IMR-90 (cell line): ENCODE measurements around the gene OOSP3. TPM values are rescaled to one million over a fixed set of nuclear protein-coding genes. Genes with fewer than 3 reads are reported as not detected.

Source experiments
- ATAC-seq: fragments of 200-7000 bp; cut with Tn5 transposase; 2 replicates; pipeline ENCODE4 v1.9.1; 2020; ENCODE audit warnings: low read depth, mild to moderate bottlenecking, moderate library complexity
- BruUV-seq: library from RNA; stranded (reverse); fragments of 400-500 nt; replicated peaks from 2 replicates; lab custom pipeline; 2021; lab: Mats Ljungman, UMichigan
- CTCF ChIA-PET: fragments of 300-600 bp; formaldehyde crosslinking; extraction: SDS; loops from one replicate; lab custom pipeline; 2021; ENCODE audit warnings: antibody characterized with exemption; lab: Yijun Ruan, JAX
- POLR2A ChIA-PET: fragments of 300-600 bp; sonication (Branson Sonifier 250); formaldehyde crosslinking; loops from one replicate; lab custom pipeline; 2022; ENCODE audit warnings: antibody characterized with exemption; ENCODE audit not compliant: unreplicated experiment; lab: Charles Lee
- DNase-seq: peaks from one replicate; pipeline ENCODE4 v3.0.0; 2013
- H2AFZ ChIP-seq: replicated peaks from 2 replicates; pipeline ENCODE3; 2013; ENCODE audit warnings: low read length, mild to moderate bottlenecking; ENCODE audit not compliant: poor library complexity
- H2AK5ac ChIP-seq: 2 replicates; pipeline ENCODE4 v1.6.1; 2013; ENCODE audit warnings: low read depth, low read length, inconsistent platforms
- H2AK9ac ChIP-seq: replicated peaks from 2 replicates; pipeline ENCODE3; 2013; ENCODE audit warnings: mild to moderate bottlenecking, low read depth, low read length, moderate library complexity; ENCODE audit not compliant: poor library complexity
- H2BK120ac ChIP-seq: 2 replicates; pipeline ENCODE4 v1.6.1; 2013; ENCODE audit warnings: low read depth, low read length, inconsistent platforms
- H2BK15ac ChIP-seq: 3 replicates; pipeline ENCODE4 v1.6.1; 2013; ENCODE audit warnings: low read depth, low read length, inconsistent platforms
- H2BK20ac ChIP-seq: 2 replicates; pipeline ENCODE4 v1.6.1; 2013; ENCODE audit warnings: low read depth, mild to moderate bottlenecking, inconsistent platforms, low read length, moderate library complexity
- H2BK5ac ChIP-seq: 2 replicates; pipeline ENCODE4 v1.6.1; 2013; ENCODE audit warnings: mild to moderate bottlenecking, low read depth, low read length, inconsistent platforms; ENCODE audit not compliant: poor library complexity, severe bottlenecking
- H3K14ac ChIP-seq: replicated peaks from 2 replicates; pipeline ENCODE4 v1.6.1; 2013; ENCODE audit warnings: low read depth, low read length, inconsistent platforms
- H3K18ac ChIP-seq: 2 replicates; pipeline ENCODE4 v1.6.1; 2013; ENCODE audit warnings: low read depth, low read length, control low read depth
- H3K23ac ChIP-seq: 2 replicates; pipeline ENCODE4 v1.6.1; 2013; ENCODE audit warnings: low read depth, low read length, inconsistent platforms
- H3K27ac ChIP-seq: 2 replicates; pipeline ENCODE4 v1.5.1; 2013; ENCODE audit warnings: mild to moderate bottlenecking, control low read depth, low read length; ENCODE audit not compliant: insufficient read depth
- H3K27me3 ChIP-seq: 2 replicates; pipeline ENCODE4 v1.6.1; 2013; ENCODE audit warnings: low read length; ENCODE audit not compliant: control insufficient read depth, insufficient read depth
- H3K36me3 ChIP-seq: 2 replicates; pipeline ENCODE4 v1.6.1; 2013; ENCODE audit warnings: low read length, mixed read lengths; ENCODE audit not compliant: control insufficient read depth, insufficient read depth
- H3K4ac ChIP-seq: 2 replicates; pipeline ENCODE4 v1.6.1; 2013; ENCODE audit warnings: low read depth, low read length, inconsistent platforms
- H3K4me1 ChIP-seq: 2 replicates; pipeline ENCODE4 v1.6.1; 2013; ENCODE audit warnings: low read length, mixed read lengths; ENCODE audit not compliant: control insufficient read depth, insufficient read depth
- H3K4me2 ChIP-seq: 2 replicates; pipeline ENCODE4 v1.6.1; 2013; ENCODE audit warnings: low read depth, mild to moderate bottlenecking, control low read depth, low read length, moderate library complexity
- H3K4me3 ChIP-seq: 2 replicates; pipeline ENCODE4 v1.5.1; 2013; ENCODE audit warnings: low read depth, mild to moderate bottlenecking, control low read depth, low read length, moderate library complexity; ENCODE audit not compliant: insufficient read depth
- H3K56ac ChIP-seq: 2 replicates; pipeline ENCODE4 v1.6.1; 2013; ENCODE audit warnings: low read length, inconsistent platforms; ENCODE audit not compliant: insufficient read depth; ENCODE audit errors: extremely low read depth
- H3K79me1 ChIP-seq, 2 experiments: 2 replicates each; pipeline ENCODE4 v1.6.1; 2013; ENCODE audit warnings: low read length in 2 of 2, inconsistent platforms in 1 of 2, low read depth in 1 of 2
- H3K9ac ChIP-seq: 2 replicates; pipeline ENCODE4 v1.6.1; 2013; ENCODE audit warnings: low read depth, low read length, control low read depth
- H3K9me1 ChIP-seq: 2 replicates; pipeline ENCODE4 v1.6.1; 2013; ENCODE audit warnings: low read length, inconsistent platforms; ENCODE audit not compliant: insufficient read depth
- H3K9me3 ChIP-seq: 2 replicates; pipeline ENCODE4 v1.6.1; 2013; ENCODE audit warnings: low read length; ENCODE audit not compliant: control insufficient read depth, insufficient read depth
- H4K20me1 ChIP-seq: 2 replicates; pipeline ENCODE4 v1.6.1; 2013; ENCODE audit warnings: low read length, inconsistent platforms; ENCODE audit not compliant: insufficient read depth
- H4K5ac ChIP-seq: 2 replicates; pipeline ENCODE4 v1.6.1; 2013; ENCODE audit warnings: mild to moderate bottlenecking, low read depth, low read length, control low read depth
- H4K8ac ChIP-seq, 2 experiments: 2 replicates each; pipeline ENCODE4 v1.6.1; 2013; ENCODE audit warnings: low read depth in 2 of 2, low read length in 2 of 2, control low read depth in 1 of 2, inconsistent platforms in 1 of 2
- H4K91ac ChIP-seq: 2 replicates; pipeline ENCODE4 v1.6.1; 2013; ENCODE audit warnings: low read depth, low read length, inconsistent platforms; ENCODE audit not compliant: insufficient read depth
- BHLHE40 ChIP-seq: fragments of 150-350 bp; IDR thresholded peaks from 2 replicates; pipeline ENCODE4 v1.6.1; 2016; ENCODE audit warnings: mild to moderate bottlenecking, low read depth, low read length
- CEBPB ChIP-seq: IDR thresholded peaks from 2 replicates; pipeline ENCODE4 v1.6.1; 2012; ENCODE audit warnings: low read depth, low read length, improper control_type of control experiment
- CHD1 ChIP-seq: IDR thresholded peaks from 2 replicates; pipeline ENCODE4 v1.6.1; 2012; ENCODE audit warnings: low read depth, low read length, improper control_type of control experiment
- CTCF ChIP-seq: conservative IDR thresholded peaks from 2 replicates; pipeline ENCODE4 v1.5.1; 2012; ENCODE audit warnings: mild to moderate bottlenecking, low read depth, low read length, improper control_type of control experiment
- ELK1 ChIP-seq: fragments of 150-350 bp; IDR thresholded peaks from 2 replicates; pipeline ENCODE4 v1.6.1; 2016; ENCODE audit warnings: low read depth, mild to moderate bottlenecking, low read length, moderate library complexity, borderline replicate concordance
- FOS ChIP-seq: fragments of 150-350 bp; IDR thresholded peaks from 2 replicates; pipeline ENCODE4 v1.6.1; 2016; ENCODE audit warnings: low read depth, low read length
- MAFK ChIP-seq: IDR thresholded peaks from 2 replicates; pipeline ENCODE4 v1.6.1; 2012; ENCODE audit warnings: low read depth, low read length, improper control_type of control experiment
- MAZ ChIP-seq: IDR thresholded peaks from 2 replicates; pipeline ENCODE4 v1.6.1; 2012; ENCODE audit warnings: low read depth, mild to moderate bottlenecking, low read length, improper control_type of control experiment, moderate library complexity, borderline replicate concordance
- MXI1 ChIP-seq: IDR thresholded peaks from 2 replicates; pipeline ENCODE4 v1.6.1; 2012; ENCODE audit warnings: low read depth, mild to moderate bottlenecking, low read length, moderate library complexity, borderline replicate concordance
- NFE2L2 ChIP-seq: fragments of 150-350 bp; IDR thresholded peaks from 2 replicates; pipeline ENCODE4 v1.6.1; 2016; ENCODE audit warnings: low read depth, mild to moderate bottlenecking, low read length
- POLR2A ChIP-seq: IDR thresholded peaks from 2 replicates; pipeline ENCODE4 v1.6.1; 2012; ENCODE audit warnings: mild to moderate bottlenecking, low read depth, low read length
- RAD21 ChIP-seq: IDR thresholded peaks from 2 replicates; pipeline ENCODE4 v1.6.1; 2012; ENCODE audit warnings: low read length, improper control_type of control experiment
- RCOR1 ChIP-seq: IDR thresholded peaks from 2 replicates; pipeline ENCODE4 v1.6.1; 2012; ENCODE audit warnings: mild to moderate bottlenecking, low read length, improper control_type of control experiment; ENCODE audit not compliant: insufficient replicate concordance
- RFX5 ChIP-seq: IDR thresholded peaks from 2 replicates; pipeline ENCODE4 v1.8.0; 2012; ENCODE audit warnings: low read depth, mild to moderate bottlenecking, low read length, moderate library complexity
- SMC3 ChIP-seq: fragments of 150-350 bp; IDR thresholded peaks from 2 replicates; pipeline ENCODE4 v1.6.1; 2016; ENCODE audit warnings: low read depth, mild to moderate bottlenecking, antibody characterized with exemption, low read length, moderate library complexity
- USF2 ChIP-seq: fragments of 150-350 bp; IDR thresholded peaks from 2 replicates; pipeline ENCODE4 v1.6.1; 2017; ENCODE audit warnings: mild to moderate bottlenecking, antibody characterized with exemption, low read length, low read depth
- WGBS, 2 experiments: methylation state at CpG; one replicate each; pipeline versions ENCODE4 v1.1.5 to v1.1.7; 2013; ENCODE audit warnings: missing lambda C conversion rate in 2 of 2; ENCODE audit not compliant: insufficient read length in 1 of 2; ENCODE audit errors: extremely low coverage in 2 of 2; 5-methylcytosine and 5-hydroxymethylcytosine counted together
- dilution Hi-C: fragments of 300-500 bp; cut with HindIII; formaldehyde crosslinking; loops from one replicate; pipeline ENCODE4 v1.14.3; 2018; ENCODE audit warnings: low sequenced_read_pairs; ENCODE audit not compliant: unreplicated experiment
- in situ Hi-C: fragments of 300-500 bp; cut with MboI; formaldehyde crosslinking; loops from 3 replicates; pipeline ENCODE4 v1.14.3; 2019; ENCODE audit warnings: low sequenced_read_pairs, inconsistent platforms, mixed read lengths
- intact Hi-C: fragments of 100-400 bp; cut with micrococcal nuclease; formaldehyde crosslinking; loops from 2 replicates; pipeline ENCODE4 v1.10.0; 2022
- polyA plus RNA-seq, 3 experiments: library from polyadenylated mRNA; depleted of rRNA; stranded (reverse); fragments of >200 nt; gene quantifications; 2 replicates each; pipeline ENCODE4 v1.2.3, GENCODE V29; 2012; ENCODE audit warnings: low replicate concordance in 1 of 3
- total RNA-seq: library from RNA; depleted of rRNA; stranded (reverse); fragments of >200 nt; gene quantifications from 2 replicates; pipeline ENCODE4 v1.2.3, GENCODE V29; 2012

The OOSP3 gene
- total and polyA plus RNA-seq, 2 of the 4 experiments (the other 2 are of a cell fraction), result not detected

GRCh38 chr11:59898650-59899049 lies 20.1 kb downstream of the OOSP3 start:
- Histone ChIP-seq H3K27me3 (no peaks in the 10 kb centered on the region), H3K4ac (no peak overlapping the region), H3K79me1 (no peaks in the 10 kb centered on the region), H3K27ac (no peak overlapping the region), H2AK5ac (no peak overlapping the region), H2BK120ac (no peak overlapping the region), H4K20me1 (no peaks in the 10 kb centered on the region), H3K9me1 (no peaks in the 10 kb centered on the region), H3K36me3 (no peaks in the 10 kb centered on the region), H3K18ac (no peak overlapping the region), H3K23ac (no peak overlapping the region), H2BK20ac (no peak overlapping the region), H2AFZ (no peak overlapping the region), H3K9me3 (no peaks in the 10 kb centered on the region; the same call in 1 of the 2 replicates), H3K9ac (no peak overlapping the region), H2BK5ac (no peak overlapping the region), H2AK9ac (no peak overlapping the region), H2BK15ac (no peak overlapping the region), H3K4me1 (no peaks in the 10 kb centered on the region), H3K4me3 (no peak overlapping the region), H3K56ac (no peak overlapping the region), H3K4me2 (no peak overlapping the region), H4K8ac (no peak overlapping the region), H4K91ac (no peak overlapping the region), H4K5ac (no peak overlapping the region), H3K14ac (no peak overlapping the region)
- intact Hi-C loops (no loop called here), dilution Hi-C loops (no loop called here), in situ Hi-C loops (no loop called here)
- no peak for TF ChIP-seq CTCF
- no peak for TF ChIP-seq RFX5
- TF ChIP-seq FOS, result no peak
- TF ChIP-seq MAZ, result no peak
- TF ChIP-seq CHD1, result no peak
- no peak for TF ChIP-seq ELK1
- TF ChIP-seq RAD21, result no peak
- no peak for TF ChIP-seq NFE2L2
- no peak for TF ChIP-seq SMC3
- TF ChIP-seq MXI1, result no peak
- TF ChIP-seq BHLHE40, result no peak
- no peak for TF ChIP-seq RCOR1
- no peak for TF ChIP-seq MAFK
- no peak for TF ChIP-seq USF2
- no peak for TF ChIP-seq CEBPB
- no peak for TF ChIP-seq POLR2A
- ChIA-PET CTCF (no interaction called here), POLR2A (no interaction called here)
- DNase-seq, result no peak
- WGBS, 2 experiments, result 64% methylated on average over 3 of the region's 7 CpGs; no CpG with 5 or more reads in 1 of the 2 experiments
- ATAC-seq, result no peak
- no TSS peak for BruUV-seq
